Measurements from ENCODE around the gene FGF6.
"Not testable (repeated sequence)": the region's sequence is repeated elsewhere in the genome, so short reads cannot be mapped to it uniquely, and the experiment has no call there.

FGF6 gene

GRCh38 chr12:4417455-4417854 is 28.2 kb downstream of the FGF6 start:
- no peak for DNase-seq

GRCh38 chr12:4416276-4416675 is 29.3 kb downstream of the FGF6 start:
- no peak for DNase-seq

- DNase-seq, result no peak
These were observed 33.1 kb downstream of the FGF6 start for GRCh38 chr12:4412465-4412864.

GRCh38 chr12:4412056-4412455 is 33.6 kb downstream of the FGF6 start:
- DNase-seq, result no peak

- DNase-seq, result no peak
These were observed 38.5 kb downstream of the FGF6 start for GRCh38 chr12:4407136-4407535.

GRCh38 chr12:4404877-4405637 is 40.6 kb downstream of the FGF6 start:
- not testable (repeated sequence) for DNase-seq

GRCh38 chr12:4402996-4403395 is 42.6 kb downstream of the FGF6 start:
- no peak for DNase-seq

- DNase-seq, result no peak
These were observed 44.5 kb downstream of the FGF6 start for GRCh38 chr12:4401117-4401516.

GRCh38 chr12:4395818-4396217 is 49.8 kb downstream of the FGF6 start:
- no peak for DNase-seq

GRCh38 chr12:4393211-4393610 is 52.4 kb downstream of the FGF6 start:
- DNase-seq, result no peak

- no peak for DNase-seq
These were observed 53.3 kb downstream of the FGF6 start for GRCh38 chr12:4392223-4392742.

- DNase-seq, result no peak
These were observed 57.0 kb downstream of the FGF6 start for GRCh38 chr12:4388662-4389061.

- DNase-seq, result no peak
These were observed 57.6 kb downstream of the FGF6 start for GRCh38 chr12:4388032-4388431.

GRCh38 chr12:4387607-4388006 is 58.0 kb downstream of the FGF6 start:
- DNase-seq, result no peak

GRCh38 chr12:4386801-4387200 is 58.8 kb downstream of the FGF6 start:
- DNase-seq, result no peak

All from CD4-positive, alpha-beta T cell treated with Interferon alpha-2 for 1 hour (primary cell).